HS-27A (cell line): ENCODE measurements around the gene G6PD.
"Not testable (repeated sequence)": the region's sequence is repeated elsewhere in the genome, so short reads cannot be mapped to it uniquely, and the experiment has no call there.

Experiments used
- DNase-seq: peaks from one replicate; pipeline ENCODE4 v3.0.0-alpha.2; 2012; ENCODE audit warnings: low read depth, missing footprints

The G6PD gene

GRCh38 chrX:154542723-154543424 is 3.8 kb downstream of the G6PD start:
- DNase-seq, result no peak

GRCh38 chrX:154541896-154542722 is 4.5 kb downstream of the G6PD start:
- DNase-seq, result peak; percentile 81

GRCh38 chrX:154541589-154541895 is 5.1 kb downstream of the G6PD start:
- DNase-seq, result no peak

GRCh38 chrX:154540897-154541535 is 5.6 kb downstream of the G6PD start:
- DNase-seq, result no peak

- DNase-seq, result not testable (repeated sequence)
Observed at GRCh38 chrX:154540365-154540764, 6.3 kb downstream of the G6PD start.

GRCh38 chrX:154539077-154539476 is 7.6 kb downstream of the G6PD start:
- DNase-seq, result no peak

- no peak for DNase-seq
Observed at GRCh38 chrX:154535892-154536291, 10.8 kb downstream of the G6PD start.

- DNase-seq, result no peak
Observed at GRCh38 chrX:154534526-154535322, 11.9 kb downstream of the G6PD start.

GRCh38 chrX:154532690-154533089 is 14.0 kb downstream of the G6PD start:
- DNase-seq, result no peak

- no peak for DNase-seq
Observed at GRCh38 chrX:154531626-154532025, 15.0 kb downstream of the G6PD start.

- DNase-seq, result no peak
Observed at GRCh38 chrX:154530286-154530685, 16.4 kb downstream of the G6PD start.

- no peak for DNase-seq
Observed at GRCh38 chrX:154529206-154529612, 17.4 kb downstream of the G6PD start.

- DNase-seq, result no peak
Observed at GRCh38 chrX:154526901-154527675, 19.6 kb downstream of the G6PD start.

- DNase-seq, result no peak
Observed at GRCh38 chrX:154525606-154526490, 20.8 kb downstream of the G6PD start.

GRCh38 chrX:154519389-154519788 is 27.3 kb downstream of the G6PD start:
- no peak for DNase-seq

GRCh38 chrX:154517101-154517781 is 29.4 kb downstream of the G6PD start:
- no peak for DNase-seq

- no peak for DNase-seq
Observed at GRCh38 chrX:154516656-154517100, 30.0 kb downstream of the G6PD start.

- no peak for DNase-seq
Observed at GRCh38 chrX:154515966-154516655, 30.5 kb downstream of the G6PD start, which contains the start of gene FAM3A. Gene FAM3A (minus strand): TSS chrX:154516232. CDS start chrX:154515772, 460 bp downstream.
